H1 (cell line): Measurements from ENCODE around the gene FIGNL2. TPM values are rescaled to one million over a fixed set of nuclear protein-coding genes. Genes with fewer than 3 reads are reported as not detected.

ENCODE experiments used
- CTCF ChIA-PET: fragments of 300-600 bp; sonication (Branson Sonifier 250); formaldehyde crosslinking; loops from one replicate; lab custom pipeline; 2021; ENCODE audit not compliant: partially characterized antibody; lab: Charles Lee
- POLR2A ChIA-PET: fragments of 300-600 bp; sonication (Branson Sonifier 250); formaldehyde crosslinking; loops from one replicate; lab custom pipeline; 2021; ENCODE audit warnings: inconsistent platforms; ENCODE audit not compliant: partially characterized antibody; lab: Charles Lee
- DNase-seq, 2 experiments: peaks; one replicate each; pipeline versions ENCODE4 v3.0.0 to v3.0.0-alpha.2; 2010 to 2022; ENCODE audit warnings: low spot score in 2 of 2, low read depth in 1 of 2, mixed read lengths in 1 of 2
- FAIRE-seq: peaks from 2 replicates; lab custom pipeline; 2011; peaks lifted over from hg19 to GRCh38; lab: Jason Lieb, UNC
- H2AFZ ChIP-seq: 2 replicates; pipeline ENCODE4 v1.8.1; 2012; ENCODE audit warnings: low read length, inconsistent platforms
- H2AK5ac ChIP-seq: 2 replicates; pipeline ENCODE4 v1.6.1; 2013; ENCODE audit warnings: low read depth, low read length
- H2BK120ac ChIP-seq: replicated peaks from 2 replicates; pipeline ENCODE3; 2013; ENCODE audit warnings: low read depth, low read length, inconsistent platforms
- H2BK12ac ChIP-seq: 2 replicates; pipeline ENCODE4 v1.6.1; 2013; ENCODE audit warnings: low read depth, low read length
- H2BK15ac ChIP-seq: 2 replicates; pipeline ENCODE4 v1.6.1; 2013; ENCODE audit warnings: low read length
- H2BK20ac ChIP-seq: 2 replicates; pipeline ENCODE4 v1.6.1; 2013; ENCODE audit warnings: low read length
- H2BK5ac ChIP-seq: 2 replicates; pipeline ENCODE4 v1.6.1; 2013; ENCODE audit warnings: low read depth, low read length
- H3K14ac ChIP-seq: 2 replicates; pipeline ENCODE4 v1.6.1; 2013; ENCODE audit warnings: inconsistent platforms; ENCODE audit not compliant: insufficient read length
- H3K18ac ChIP-seq: 2 replicates; pipeline ENCODE4 v1.6.1; 2013; ENCODE audit warnings: low read length; ENCODE audit errors: extremely low read depth
- H3K23ac ChIP-seq: 2 replicates; pipeline ENCODE4 v1.6.1; 2013; ENCODE audit warnings: inconsistent platforms; ENCODE audit not compliant: insufficient read length
- H3K23me2 ChIP-seq: 2 replicates; pipeline ENCODE4 v1.6.1; 2013; ENCODE audit warnings: low read depth, low read length
- H3K27ac ChIP-seq: 2 replicates; pipeline ENCODE4 v1.6.1; 2011; ENCODE audit warnings: low read depth, low read length, inconsistent platforms
- H3K27me3 ChIP-seq, 4 experiments: replicated peaks in 1 of 4; 1 replicate in 1 of 4; 2 replicates in 3 of 4; pipeline versions ENCODE4 v1.6.1 to v1.8.1; 2011 to 2013; ENCODE audit warnings: low read length in 3 of 4, mild to moderate bottlenecking in 3 of 4, inconsistent platforms in 2 of 4, mixed read lengths in 2 of 4, moderate library complexity in 1 of 4; ENCODE audit not compliant: control insufficient read depth in 3 of 4, insufficient read depth in 3 of 4; ENCODE audit errors: extremely low read depth in 1 of 4
- H3K36me3 ChIP-seq, 4 experiments: 2 replicates each; pipeline versions ENCODE4 v1.6.1 to v1.8.1; 2011 to 2013; ENCODE audit warnings: mild to moderate bottlenecking in 4 of 4, low read length in 3 of 4, moderate library complexity in 2 of 4, control low read depth in 1 of 4, inconsistent platforms in 1 of 4; ENCODE audit not compliant: insufficient read depth in 4 of 4, control insufficient read depth in 2 of 4
- H3K4ac ChIP-seq: replicated peaks from 2 replicates; pipeline ENCODE3; 2013; ENCODE audit warnings: low read length, low read depth, mixed read lengths, inconsistent platforms; ENCODE audit not compliant: insufficient read length
- H3K4me1 ChIP-seq, 4 experiments: replicated peaks in 1 of 4; 1 replicate in 1 of 4; 2 replicates in 3 of 4; pipeline versions ENCODE4 v1.6.1 to v1.8.1; 2011 to 2013; ENCODE audit warnings: low read length in 3 of 4, inconsistent platforms in 2 of 4, mixed read lengths in 1 of 4; ENCODE audit not compliant: insufficient read depth in 4 of 4, control insufficient read depth in 3 of 4
- H3K4me2 ChIP-seq, 2 experiments: 2 replicates each; pipeline versions ENCODE4 v1.6.1 to v1.8.1; 2011 to 2013; ENCODE audit warnings: low read depth in 2 of 2, low read length in 2 of 2, control low read depth in 1 of 2, inconsistent platforms in 1 of 2, mild to moderate bottlenecking in 1 of 2; ENCODE audit not compliant: insufficient read depth in 1 of 2
- H3K4me3 ChIP-seq, 4 experiments: fragments of 200-600, 300-600 bp in 1 of 4; sonication (generic), shearing (Covaris generic), sonication (Bioruptor Twin) in 1 of 4; 2 replicates each; pipeline versions ENCODE4 v1.5.1 to v1.8.1; 2011 to 2016; ENCODE audit warnings: low read length in 4 of 4, low read depth in 3 of 4, control low read depth in 2 of 4, inconsistent platforms in 2 of 4, mild to moderate bottlenecking in 2 of 4, mixed read lengths in 1 of 4, moderate library complexity in 1 of 4; ENCODE audit not compliant: insufficient read depth in 2 of 4; ENCODE audit errors: extremely low read depth in 1 of 4
- H3K56ac ChIP-seq: replicated peaks from 2 replicates; pipeline ENCODE3; 2013; ENCODE audit warnings: low read depth, mild to moderate bottlenecking, mixed read lengths, low read length, inconsistent platforms; ENCODE audit not compliant: insufficient read length
- H3K79me1 ChIP-seq: 2 replicates; pipeline ENCODE4 v1.6.1; 2013; ENCODE audit warnings: low read depth, low read length, control low read depth
- H3K79me2 ChIP-seq, 2 experiments: 2 replicates each; pipeline versions ENCODE4 v1.6.1 to v1.8.1; 2012 to 2013; ENCODE audit warnings: low read length in 2 of 2, mild to moderate bottlenecking in 2 of 2, inconsistent platforms in 1 of 2; ENCODE audit not compliant: insufficient read depth in 2 of 2, control insufficient read depth in 1 of 2
- H3K9ac ChIP-seq, 4 experiments: replicated peaks in 1 of 4; 1 replicate in 1 of 4; 2 replicates in 3 of 4; pipeline versions ENCODE4 v1.6.1 to v1.8.1; 2011 to 2013; ENCODE audit warnings: low read depth in 3 of 4, low read length in 3 of 4, control low read depth in 2 of 4, mild to moderate bottlenecking in 2 of 4, moderate library complexity in 2 of 4, inconsistent platforms in 1 of 4; ENCODE audit errors: extremely low read depth in 1 of 4
- H3K9me3 ChIP-seq, 2 experiments: 2 replicates each; pipeline versions ENCODE4 v1.6.1 to v1.8.1; 2012 to 2013; ENCODE audit warnings: mild to moderate bottlenecking in 2 of 2, moderate library complexity in 2 of 2, control low read depth in 1 of 2, inconsistent platforms in 1 of 2, low read depth in 1 of 2, low read length in 1 of 2, mixed read lengths in 1 of 2; ENCODE audit not compliant: insufficient read depth in 2 of 2
- H4K20me1 ChIP-seq, 2 experiments: replicated peaks in 1 of 2; 2 replicates each; pipeline versions ENCODE3 to v1.8.1; 2011 to 2013; ENCODE audit warnings: inconsistent platforms in 2 of 2, low read length in 2 of 2, mild to moderate bottlenecking in 1 of 2; ENCODE audit not compliant: insufficient read depth in 2 of 2, control insufficient read depth in 1 of 2
- H4K5ac ChIP-seq: 2 replicates; pipeline ENCODE4 v1.6.1; 2013; ENCODE audit warnings: low read length, low read depth, mixed read lengths, inconsistent platforms; ENCODE audit not compliant: insufficient read length
- H4K8ac ChIP-seq: 2 replicates; pipeline ENCODE4 v1.8.0; 2013; ENCODE audit warnings: mild to moderate bottlenecking, moderate library complexity, low read length, inconsistent platforms; ENCODE audit not compliant: insufficient read depth; ENCODE audit errors: extremely low read depth
- H4K91ac ChIP-seq: replicated peaks from 2 replicates; pipeline ENCODE3; 2013; ENCODE audit warnings: low read length, mixed read lengths, inconsistent platforms; ENCODE audit not compliant: insufficient read length
- CTCF ChIP-seq, 3 experiments: IDR thresholded peaks; 1 replicate in 2 of 3; 2 replicates in 1 of 3; pipeline versions ENCODE4 v1.5.1 to v1.6.1; 2011; ENCODE audit warnings: low read length in 3 of 3, mild to moderate bottlenecking in 3 of 3, inconsistent platforms in 2 of 3, low read depth in 1 of 3, moderate library complexity in 1 of 3; ENCODE audit not compliant: insufficient read depth in 1 of 3; ENCODE audit errors: control extremely low read depth in 1 of 3
- WGBS, 2 experiments: shearing (Covaris generic) in 1 of 2; methylation state at CpG; one replicate each; pipeline versions ENCODE4 v1.1.6 to v1.1.7; 2013 to 2015; ENCODE audit warnings: low lambda C conversion rate in 2 of 2, mixed read lengths in 2 of 2, inconsistent platforms in 1 of 2, low coverage in 1 of 2, missing lambda C conversion rate in 1 of 2; ENCODE audit not compliant: insufficient replicate concordance in 2 of 2, insufficient coverage in 1 of 2, insufficient read length in 1 of 2; ENCODE audit errors: extremely low coverage in 1 of 2, missing lambda C conversion rate in 1 of 2; 5-methylcytosine and 5-hydroxymethylcytosine counted together
- polyA plus RNA-seq, 7 experiments: library from polyadenylated mRNA; depleted of rRNA in 3 of 7; stranded (reverse) in 5 of 7; unstranded in 2 of 7; fragments of >200 nt in 5 of 7; fragments of 200-250 nt in 2 of 7; gene quantifications; 1 replicate in 5 of 7; 2 replicates in 1 of 7; 4 replicates in 1 of 7; pipeline versions ENCODE4 v1.2.1 to v1.2.3, GENCODE V29; 2011 to 2013; ENCODE audit warnings: missing spikeins in 2 of 7, mixed read lengths in 2 of 7
- total RNA-seq: library from RNA; stranded (reverse); fragmentation: NEBNext Ultra II Directional; extraction: Animal tissue kit (Norgen Biotek cat#: 25700); gene quantifications from 2 replicates; pipeline ENCODE4 v1.2.1, GENCODE V29; 2021

The FIGNL2 gene
- total and polyA plus RNA-seq, 2 of the 8 experiments (the other 6 are each of a cell fraction or from before 2014, with no cell fraction given) = 6.5 to 7.1 TPM

GRCh38 chr12:51806896-51807295 is 41.6 kb downstream of the FIGNL2 start:
- no peak overlapping the region for H2BK20ac ChIP-seq
- FAIRE-seq (no peak), DNase-seq (no peak)
- peaks cover 0 to 2% (median under 1%) of the 10 kb centered on the region in 4 experiments; a peak in 1 of 7 replicates for H3K4me1 ChIP-seq
- no peak overlapping the region for H2BK12ac ChIP-seq
- H3K9me3 ChIP-seq = no peaks in the 10 kb centered on the region
- H3K4ac ChIP-seq = no peak overlapping the region
- POLR2A ChIA-PET = interaction anchor here (0.9 kb wide), 1 partner anchor 14 kb away, joined by 4 read pairs; no protein-coding TSS in a partner anchor
- no peak overlapping the region for H3K18ac ChIP-seq
- H4K8ac ChIP-seq = no peak overlapping the region
- no peak overlapping the region for H3K4me3 ChIP-seq
- H2BK120ac ChIP-seq = no peak overlapping the region
- no peaks in the 10 kb centered on the region for H3K23me2 ChIP-seq
- H2AK5ac ChIP-seq = no peak overlapping the region
- H4K5ac ChIP-seq = no peak overlapping the region
- H3K23ac ChIP-seq = no peak overlapping the region
- H3K4me2 ChIP-seq = no peak overlapping the region
- no peaks in the 10 kb centered on the region; a peak in 1 of 7 replicates for H3K27me3 ChIP-seq
- no peak for TF ChIP-seq CTCF (IDR thresholded peaks at IDR 0.05; ENCODE audit: control extremely low read depth in 1 of 3, insufficient read depth in 1 of 3, low read depth in 1 of 3, low read length in 3 of 3)
- TF ChIP-seq, all 59 proteins: peak for 0
- no peak overlapping the region for H2BK15ac ChIP-seq
- H3K79me1 ChIP-seq = no peaks in the 10 kb centered on the region
- no peak overlapping the region for H2BK5ac ChIP-seq
- no peak overlapping the region for H3K56ac ChIP-seq
- CTCF ChIA-PET = interaction anchor here (0.7 to 1.5 kb wide), 5 partner anchors 10 to 386 kb away, joined by 3 to 4 read pairs (median 3); no protein-coding TSS in a partner anchor
- H4K20me1 ChIP-seq = no peaks in the 10 kb centered on the region
- WGBS, 2 experiments = 93% methylated on average over 16 of the region's 16 CpGs; no CpG with 5 or more reads in 1 of the 2 experiments
- H3K36me3 ChIP-seq = no peaks in the 10 kb centered on the region; a peak in 1 of 8 replicates
- H3K9ac ChIP-seq = no peak overlapping the region
- H4K91ac ChIP-seq = no peak overlapping the region
- no peak overlapping the region for H3K14ac ChIP-seq
- no peaks in the 10 kb centered on the region for H3K79me2 ChIP-seq
- no peak overlapping the region for H3K27ac ChIP-seq
- no peak overlapping the region for H2AFZ ChIP-seq
